Hepatocyte (in vitro differentiated cells): ENCODE measurements around the gene MMRN2.

Experiments
- CTCF ChIP-seq: fragments of 200-600 bp; sonication (generic); IDR thresholded peaks from 2 replicates; pipeline ENCODE4 v1.5.1; 2016; ENCODE audit warnings: antibody characterized with exemption, mild to moderate bottlenecking; ENCODE audit not compliant: poor library complexity
- EZH2phosphoT487 ChIP-seq: fragments of 200-600 bp; sonication (generic); IDR thresholded peaks from one replicate; pipeline ENCODE4 v1.6.1; 2018; ENCODE audit warnings: antibody characterized with exemption, mild to moderate bottlenecking, low read depth, moderate library complexity; ENCODE audit not compliant: unreplicated experiment, severe bottlenecking

GRCh38 chr10:86960003-86960862, 2.8 kb upstream of the MMRN2 start:
- TF ChIP-seq CTCF (peak; percentile 71), EZH2phosphoT487 (no peak)
